GM18907 (cell line): ENCODE results near the gene GRIK3.

Source experiments
- ATAC-seq: cut with Tn5 transposase; IDR thresholded peaks from one replicate; pipeline ENCODE4 v1.9.1; 2021; ENCODE audit warnings: mild to moderate bottlenecking, moderate library complexity; ENCODE audit not compliant: unreplicated experiment

The GRIK3 gene

GRCh38 chr1:36796106-36796590, 238.2 kb downstream of the GRIK3 start:
- no peak for ATAC-seq

- ATAC-seq, result no peak
Measured at GRCh38 chr1:36794460-36794859, 239.9 kb downstream of the GRIK3 start.

GRCh38 chr1:36793452-36793851, 240.9 kb downstream of the GRIK3 start:
- ATAC-seq, result no peak

- ATAC-seq, result no peak
Measured at GRCh38 chr1:36792292-36792691, 242.0 kb downstream of the GRIK3 start.

GRCh38 chr1:36790191-36790590, 244.1 kb downstream of the GRIK3 start:
- no peak for ATAC-seq

GRCh38 chr1:36789535-36789934, 244.8 kb downstream of the GRIK3 start:
- ATAC-seq, result no peak

- no peak for ATAC-seq
Measured at GRCh38 chr1:36787312-36787913, 246.9 kb downstream of the GRIK3 start.

- no peak for ATAC-seq
Measured at GRCh38 chr1:36786425-36786824, 247.9 kb downstream of the GRIK3 start.

GRCh38 chr1:36784147-36784859, 250.0 kb downstream of the GRIK3 start:
- ATAC-seq, result no peak

- no peak for ATAC-seq
Measured at GRCh38 chr1:36783475-36783874, 250.8 kb downstream of the GRIK3 start.

- ATAC-seq, result no peak
Measured at GRCh38 chr1:36782785-36783184, 251.5 kb downstream of the GRIK3 start.

GRCh38 chr1:36782085-36782484, 252.2 kb downstream of the GRIK3 start:
- ATAC-seq, result no peak

- ATAC-seq, result no peak
Measured at GRCh38 chr1:36781098-36781497, 253.2 kb downstream of the GRIK3 start.

- no peak for ATAC-seq
Measured at GRCh38 chr1:36778740-36779139, 255.6 kb downstream of the GRIK3 start.

GRCh38 chr1:36776948-36777831, 257.1 kb downstream of the GRIK3 start:
- ATAC-seq, result no peak

- no peak for ATAC-seq
Measured at GRCh38 chr1:36776256-36776655, 258.1 kb downstream of the GRIK3 start.

- ATAC-seq, result no peak
Measured at GRCh38 chr1:36775716-36776115, 258.6 kb downstream of the GRIK3 start.

- no peak for ATAC-seq
Measured at GRCh38 chr1:36773827-36774541, 260.3 kb downstream of the GRIK3 start.

GRCh38 chr1:36772647-36773495, 261.4 kb downstream of the GRIK3 start:
- no peak for ATAC-seq

GRCh38 chr1:36771660-36772284, 262.5 kb downstream of the GRIK3 start:
- no peak for ATAC-seq
